GM23338 (cell line): ENCODE measurements around the gene MROH2B. TPM values are rescaled to one million over a fixed set of nuclear protein-coding genes. Genes with fewer than 3 reads are reported as not detected.

Experiments used
- ATAC-seq: fragments of 200-7000 bp; cut with Tn5 transposase; 3 replicates; pipeline ENCODE4 v1.9.1; 2020
- DNase-seq: peaks from one replicate; pipeline ENCODE4 v3.0.0-alpha.2; 2015; ENCODE audit warnings: low spot score
- H2AFZ ChIP-seq: fragments of 200-600 bp; sonication (generic); 2 replicates; pipeline ENCODE4 v1.8.0; 2016; ENCODE audit warnings: antibody characterized with exemption, mild to moderate bottlenecking, moderate library complexity
- H3F3A ChIP-seq: fragments of 200-600 bp; sonication (generic); replicated peaks from 2 replicates; pipeline ENCODE4 v1.8.0; 2017; ENCODE audit warnings: antibody characterized with exemption, mixed run types, low read depth
- H3K27ac ChIP-seq: fragments of 200-600 bp; sonication (generic); 2 replicates; pipeline ENCODE4 v1.6.1; 2016; ENCODE audit warnings: low read depth
- H3K27me3 ChIP-seq: fragments of 200-600 bp; sonication (generic); 2 replicates; pipeline ENCODE4 v1.8.0; 2016; ENCODE audit warnings: mild to moderate bottlenecking, mixed run types, moderate library complexity; ENCODE audit not compliant: insufficient read depth
- H3K36me3 ChIP-seq: fragments of 200-600 bp; sonication (generic); 2 replicates; pipeline ENCODE4 v1.8.0; 2016; ENCODE audit warnings: mild to moderate bottlenecking; ENCODE audit not compliant: insufficient read depth
- H3K4me1 ChIP-seq: fragments of 200-600 bp; sonication (generic); 2 replicates; pipeline ENCODE4 v1.8.0; 2016; ENCODE audit warnings: mild to moderate bottlenecking, moderate library complexity; ENCODE audit not compliant: insufficient read depth
- H3K4me2 ChIP-seq: fragments of 200-600 bp; sonication (generic); 2 replicates; pipeline ENCODE4 v1.7.1; 2017; ENCODE audit warnings: mixed run types
- H3K4me3 ChIP-seq: fragments of 200-600 bp; sonication (generic); 2 replicates; pipeline ENCODE4 v1.6.1; 2016; ENCODE audit warnings: mixed run types
- H3K79me2 ChIP-seq: fragments of 200-600 bp; sonication (generic); replicated peaks from 2 replicates; pipeline ENCODE4 v1.8.0; 2017; ENCODE audit warnings: mild to moderate bottlenecking; ENCODE audit not compliant: insufficient read depth
- H3K9me2 ChIP-seq: fragments of 200-600 bp; sonication (generic); 2 replicates; pipeline ENCODE4 v1.8.0; 2017; ENCODE audit not compliant: insufficient read depth
- H4K20me1 ChIP-seq: fragments of 200-600 bp; sonication (generic); replicated peaks from 2 replicates; pipeline ENCODE4 v1.8.0; 2017; ENCODE audit warnings: mild to moderate bottlenecking; ENCODE audit not compliant: insufficient read depth
- H3K27ac Mint-ChIP-seq: 2 replicates; pipeline ENCODE4 v1.8.0; 2020; ENCODE audit warnings: inconsistent platforms, mild to moderate bottlenecking, moderate library complexity, mixed read lengths
- H3K27me3 Mint-ChIP-seq: 3 replicates; pipeline ENCODE4 v1.8.0; 2022; ENCODE audit warnings: low read depth, mild to moderate bottlenecking, moderate library complexity, mixed read lengths, inconsistent platforms; ENCODE audit not compliant: insufficient read depth, poor library complexity
- H3K36me3 Mint-ChIP-seq: 3 replicates; pipeline ENCODE4 v1.8.0; 2021; ENCODE audit warnings: low read depth, mild to moderate bottlenecking, inconsistent platforms, moderate library complexity, mixed read lengths
- H3K4me1 Mint-ChIP-seq: 3 replicates; pipeline ENCODE4 v1.8.0; 2020; ENCODE audit warnings: mild to moderate bottlenecking, inconsistent platforms, mixed read lengths
- H3K4me3 Mint-ChIP-seq: 3 replicates; pipeline ENCODE4 v1.8.0; 2021; ENCODE audit warnings: moderate library complexity, mild to moderate bottlenecking, inconsistent platforms, mixed read lengths
- H3K9me3 Mint-ChIP-seq: 3 replicates; pipeline ENCODE4 v1.8.0; 2020; ENCODE audit warnings: moderate library complexity, mild to moderate bottlenecking, inconsistent platforms, mixed read lengths
- CREB1 ChIP-seq: fragments of 250-450 bp; sonication (Bioruptor Pico); IDR thresholded peaks from 2 replicates; pipeline ENCODE4 v1.5.0; 2020; ENCODE audit warnings: low read depth, mild to moderate bottlenecking, moderate library complexity
- CTCF ChIP-seq, 2 experiments: fragments of 200-600 bp in 1 of 2; sonication (generic) in 1 of 2; conservative IDR thresholded peaks; 2 replicates each; pipeline versions ENCODE4 v1.5.1 to v1.6.1; 2016 to 2017; ENCODE audit warnings: antibody characterized with exemption in 2 of 2, low read depth in 2 of 2, mild to moderate bottlenecking in 2 of 2, moderate library complexity in 1 of 2
- ETS1 ChIP-seq: IDR thresholded peaks from 2 replicates; pipeline ENCODE4 v1.6.1; 2016; ENCODE audit warnings: antibody characterized with exemption
- EZH2 ChIP-seq: fragments of 200-600 bp; sonication (generic); IDR thresholded peaks from one replicate; pipeline ENCODE4 v1.8.0; 2017; ENCODE audit warnings: antibody characterized with exemption, mild to moderate bottlenecking, low read depth; ENCODE audit not compliant: unreplicated experiment
- EZH2phosphoT487 ChIP-seq: fragments of 200-600 bp; sonication (generic); IDR thresholded peaks from one replicate; pipeline ENCODE4 v1.8.1; 2018; ENCODE audit warnings: antibody characterized with exemption; ENCODE audit not compliant: unreplicated experiment
- JUNB ChIP-seq: IDR thresholded peaks from one replicate; pipeline ENCODE4 v1.6.1; 2016; ENCODE audit warnings: antibody characterized with exemption; ENCODE audit not compliant: unreplicated experiment
- NANOG ChIP-seq: IDR thresholded peaks from 2 replicates; pipeline ENCODE4 v1.6.1; 2016; ENCODE audit warnings: antibody characterized with exemption, borderline replicate concordance
- POLR2AphosphoS5 ChIP-seq: IDR thresholded peaks from 2 replicates; pipeline ENCODE4 v1.6.1; 2016; ENCODE audit warnings: antibody characterized with exemption, low read depth
- REST ChIP-seq: IDR thresholded peaks from one replicate; pipeline ENCODE4 v1.6.1; 2018; ENCODE audit warnings: antibody characterized with exemption; ENCODE audit not compliant: unreplicated experiment
- STAT1 ChIP-seq: IDR thresholded peaks from one replicate; pipeline ENCODE4 v1.6.1; 2016; ENCODE audit warnings: antibody characterized with exemption; ENCODE audit not compliant: unreplicated experiment
- ZNF114 ChIP-seq: fragments of 250-450 bp; sonication (Bioruptor Pico); IDR thresholded peaks from 2 replicates; pipeline ENCODE4 v1.5.0; 2020; ENCODE audit warnings: mild to moderate bottlenecking, moderate library complexity
- ZNF331 ChIP-seq: fragments of 250-450 bp; sonication (Bioruptor Pico); IDR thresholded peaks from 2 replicates; pipeline ENCODE4 v1.5.0; 2020; ENCODE audit warnings: low read depth, mild to moderate bottlenecking, moderate library complexity
- ZNF462 ChIP-seq: fragments of 250-450 bp; sonication (Bioruptor Pico); IDR thresholded peaks from 2 replicates; pipeline ENCODE4 v1.5.0; 2020; ENCODE audit warnings: mild to moderate bottlenecking, moderate library complexity
- long read RNA-seq: library from polyadenylated mRNA; unstranded; transcript quantifications from one replicate; pipeline ENCODE4 v2.0.0, GENCODE V29; 2020; ENCODE audit not compliant: unreplicated experiment
- polyA plus RNA-seq: library from polyadenylated mRNA; unstranded; fragments of >200 nt; fragmentation: Nextera tagmentation; extraction: Ambion mirVana; gene quantifications from 2 replicates; pipeline ENCODE4 v1.2.1, GENCODE V29; 2016
- total RNA-seq: library from RNA; depleted of rRNA; stranded (reverse); fragments of >200 nt; shearing (Covaris generic); gene quantifications from 2 replicates; pipeline ENCODE4 v1.2.3, GENCODE V29; 2014; rRNA removed

MROH2B gene
- total RNA-seq (not detected in 2 replicates), polyA plus RNA-seq (not detected in 2 replicates)
- long read RNA-seq: 0 reads

GRCh38 chr5:41071242-41071641, at the start of gene MROH2B:
TSS of gene MROH2B (minus strand) at chr5:41071342. CDS start at chr5:41070852, 490 bp downstream.
- no peak within 1 kb of the TSS; the same call in 1 of the 2 replicates for H3K27ac Mint-ChIP-seq
- TF ChIP-seq ZNF331 (CRISPR knock-in tag) (no peak), ETS1 (no peak), STAT1 (no peak), POLR2AphosphoS5 (no peak), REST (no peak), ZNF462 (CRISPR knock-in tag) (no peak), EZH2phosphoT487 (no peak), CTCF (conservative IDR thresholded peaks at IDR 0.05; ENCODE audit: low read depth in 2 of 2) (no peak), JUNB (no peak), ZNF114 (no peak), CREB1 (CRISPR knock-in tag) (no peak), NANOG (no peak), EZH2 (no peak)
- H3K36me3 Mint-ChIP-seq: no peaks in the 10 kb centered on the region

More at GRCh38 chr5:41071242-41071641, at the start of gene MROH2B:
- Histone ChIP-seq H3K27me3 (no peaks in the 10 kb centered on the region), H4K20me1 (no peaks in the 10 kb centered on the region), H3K79me2 (no peaks in the 10 kb centered on the region), H3K4me2 (no peak within 1 kb of the TSS), H3K4me1 (peaks cover 10% of the 10 kb centered on the region), H3K27ac (no peak within 1 kb of the TSS), H3K4me3 (no peak within 1 kb of the TSS), H3K36me3 (no peaks in the 10 kb centered on the region), H3F3A (no peaks in the 10 kb centered on the region), H3K9me2 (no peaks in the 10 kb centered on the region), H2AFZ (no peak within 1 kb of the TSS)
- no peak for ATAC-seq
- Mint-ChIP-seq H3K4me1 (peaks cover 5% of the 10 kb centered on the region; the same call in 2 of the 3 replicates), H3K4me3 (no peak within 1 kb of the TSS), H3K27me3 (no peaks in the 10 kb centered on the region), H3K9me3 (peaks cover 9% of the 10 kb centered on the region; the same call in 1 of the 3 replicates)
- no peak for DNase-seq
